GM12865 (cell line): ENCODE measurements around the gene TVP23B.
"Not testable (repeated sequence)": the region's sequence is repeated elsewhere in the genome, so short reads cannot be mapped to it uniquely, and the experiment has no call there.

Experiments used
- DNase-seq: peaks from one replicate; pipeline ENCODE4 v3.0.0; 2010; ENCODE audit warnings: low read depth
- H3K4me3 ChIP-seq: 2 replicates; pipeline ENCODE4 v1.5.1; 2011; ENCODE audit warnings: mild to moderate bottlenecking, low read depth, low read length, control low read depth

The TVP23B gene

GRCh38 chr17:18780991-18781718, at the start of gene TVP23B:
Gene TVP23B (plus strand): TSS chr17:18781183. CDS start chr17:18781294, 111 bp downstream.
- H3K4me3 ChIP-seq = peak within 1 kb of the TSS; percentile 59
- peak; percentile 97 for DNase-seq

- not testable (repeated sequence) for DNase-seq, H3K4me3 ChIP-seq
Measured at GRCh38 chr17:18732438-18732837, 48.5 kb upstream of the TVP23B start.

- DNase-seq, H3K4me3 ChIP-seq: not testable (repeated sequence)
Measured at GRCh38 chr17:18733350-18733749, 47.6 kb upstream of the TVP23B start.

GRCh38 chr17:18739616-18740391, 41.2 kb upstream of the TVP23B start:
- not testable (repeated sequence) for DNase-seq, H3K4me3 ChIP-seq

GRCh38 chr17:18741228-18741627, 39.8 kb upstream of the TVP23B start:
- H3K4me3 ChIP-seq, DNase-seq: not testable (repeated sequence)

GRCh38 chr17:18743699-18744421, 37.1 kb upstream of the TVP23B start, which contains the start of gene FBXW10:
Gene FBXW10 (plus strand): TSS chr17:18744054. CDS start chr17:18744245, 191 bp downstream.
- not testable (repeated sequence) for DNase-seq

GRCh38 chr17:18744726-18745125, 36.3 kb upstream of the TVP23B start:
- H3K4me3 ChIP-seq, DNase-seq: not testable (repeated sequence)

More at GRCh38 chr17:18743699-18744421, 37.1 kb upstream of the TVP23B start, which contains the start of gene FBXW10:
- H3K4me3 ChIP-seq = not testable (repeated sequence)

GRCh38 chr17:18746551-18746950, 34.4 kb upstream of the TVP23B start:
- not testable (repeated sequence) for H3K4me3 ChIP-seq, DNase-seq

- H3K4me3 ChIP-seq, DNase-seq: not testable (repeated sequence)
Measured at GRCh38 chr17:18747501-18747900, 33.5 kb upstream of the TVP23B start.

GRCh38 chr17:18750242-18750641, 30.7 kb upstream of the TVP23B start:
- H3K4me3 ChIP-seq, DNase-seq: not testable (repeated sequence)

GRCh38 chr17:18753829-18754409, 27.1 kb upstream of the TVP23B start:
- not testable (repeated sequence) for DNase-seq, H3K4me3 ChIP-seq

GRCh38 chr17:18755969-18756368, 25.0 kb upstream of the TVP23B start:
- not testable (repeated sequence) for DNase-seq, H3K4me3 ChIP-seq

- not testable (repeated sequence) for DNase-seq, H3K4me3 ChIP-seq
Measured at GRCh38 chr17:18757368-18758044, 23.5 kb upstream of the TVP23B start.

- not testable (repeated sequence) for H3K4me3 ChIP-seq, DNase-seq
Measured at GRCh38 chr17:18758344-18758743, 22.6 kb upstream of the TVP23B start.

GRCh38 chr17:18760221-18760620, 20.8 kb upstream of the TVP23B start:
- not testable (repeated sequence) for H3K4me3 ChIP-seq, DNase-seq

GRCh38 chr17:18770572-18770971, 10.4 kb upstream of the TVP23B start:
- H3K4me3 ChIP-seq, DNase-seq: not testable (repeated sequence)

- DNase-seq, H3K4me3 ChIP-seq: not testable (repeated sequence)
Measured at GRCh38 chr17:18771066-18771465, 9.9 kb upstream of the TVP23B start.
